Measurements from ENCODE around the gene CHTOP. TPM values are rescaled to one million over a fixed set of nuclear protein-coding genes. Genes with fewer than 3 reads are reported as not detected.

Gene CHTOP
- total and polyA plus RNA-seq, 2 of the 13 experiments (the other 11 are each of a cell fraction or from before 2014, with no cell fraction given): 38.0 to 51.9 TPM

- peak; percentile 64; the same call in 1 of the 2 replicates for TF ChIP-seq ZBTB39 (CRISPR knock-in tag; IDR thresholded peaks at IDR 0.05)
- TF ChIP-seq, protein P1, sequence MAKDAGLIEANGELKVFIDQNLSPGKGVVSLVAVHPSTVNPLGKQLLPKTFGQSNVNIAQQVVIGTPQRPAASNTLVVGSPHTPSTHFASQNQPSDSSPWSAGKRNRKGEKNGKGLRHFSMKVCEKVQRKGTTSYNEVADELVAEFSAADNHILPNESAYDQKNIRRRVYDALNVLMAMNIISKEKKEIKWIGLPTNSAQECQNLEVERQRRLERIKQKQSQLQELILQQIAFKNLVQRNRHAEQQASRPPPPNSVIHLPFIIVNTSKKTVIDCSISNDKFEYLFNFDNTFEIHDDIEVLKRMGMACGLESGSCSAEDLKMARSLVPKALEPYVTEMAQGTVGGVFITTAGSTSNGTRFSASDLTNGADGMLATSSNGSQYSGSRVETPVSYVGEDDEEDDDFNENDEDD (CRISPR knock-in tag; IDR thresholded peaks at IDR 0.05; ENCODE audit: borderline replicate concordance): peak; percentile 14; the same call in 1 of the 2 replicates
- TF ChIP-seq ZFX (CRISPR knock-in tag; IDR thresholded peaks at IDR 0.05; ENCODE audit: low read depth): peak; percentile 59
- no peak for TF ChIP-seq NCOA1 (CRISPR knock-in tag; IDR thresholded peaks at IDR 0.05)
- TF ChIP-seq BRF2 (CRISPR knock-in tag; IDR thresholded peaks at IDR 0.05): no peak
- TF ChIP-seq ZNF724P (CRISPR knock-in tag; IDR thresholded peaks at IDR 0.05; ENCODE audit: borderline replicate concordance): 0 out of 2 replicates have a peak, but pooled peaks have one; percentile 39
- peak; percentile 79; the same call in 1 of the 2 replicates for TF ChIP-seq NAIF1 (CRISPR knock-in tag; IDR thresholded peaks at IDR 0.05; ENCODE audit: borderline replicate concordance)
- no peak; the same call in 1 of the 2 replicates for TF ChIP-seq ZNF766 (CRISPR knock-in tag; IDR thresholded peaks at IDR 0.05; ENCODE audit: borderline replicate concordance)
- TF ChIP-seq RARG (CRISPR knock-in tag; IDR thresholded peaks at IDR 0.05; ENCODE audit: low read depth): no peak
- no peak for TF ChIP-seq YEATS2 (CRISPR knock-in tag; IDR thresholded peaks at IDR 0.05; ENCODE audit: borderline replicate concordance)
- peak; percentile 37; the same call in 1 of the 2 replicates for TF ChIP-seq TSC22D2 (CRISPR knock-in tag; IDR thresholded peaks at IDR 0.05; ENCODE audit: borderline replicate concordance)
- peak; percentile 71; the same call in 1 of the 2 replicates for TF ChIP-seq ZNF543 (CRISPR knock-in tag; IDR thresholded peaks at IDR 0.05)
- TF ChIP-seq, protein P2, sequence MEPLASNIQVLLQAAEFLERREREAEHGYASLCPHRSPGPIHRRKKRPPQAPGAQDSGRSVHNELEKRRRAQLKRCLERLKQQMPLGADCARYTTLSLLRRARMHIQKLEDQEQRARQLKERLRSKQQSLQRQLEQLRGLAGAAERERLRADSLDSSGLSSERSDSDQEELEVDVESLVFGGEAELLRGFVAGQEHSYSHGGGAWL (CRISPR knock-in tag; IDR thresholded peaks at IDR 0.05): 0 out of 2 replicates have a peak, but pooled peaks have one; percentile 61
- TF ChIP-seq KDM4B (CRISPR knock-in tag; IDR thresholded peaks at IDR 0.05): peak; percentile 19; the same call in 1 of the 2 replicates
- 0 out of 2 replicates have a peak, but pooled peaks have one; percentile 44 for TF ChIP-seq ZNF761 (CRISPR knock-in tag; conservative IDR thresholded peaks at IDR 0.05)
- TF ChIP-seq ZNF558 (CRISPR knock-in tag; IDR thresholded peaks at IDR 0.05; ENCODE audit: borderline replicate concordance): 0 out of 2 replicates have a peak, but pooled peaks have one; percentile 50
- 0 out of 2 replicates have a peak, but pooled peaks have one; percentile 7 for TF ChIP-seq ZKSCAN8 (CRISPR knock-in tag; IDR thresholded peaks at IDR 0.05; ENCODE audit: borderline replicate concordance)
- TF ChIP-seq, protein P3, sequence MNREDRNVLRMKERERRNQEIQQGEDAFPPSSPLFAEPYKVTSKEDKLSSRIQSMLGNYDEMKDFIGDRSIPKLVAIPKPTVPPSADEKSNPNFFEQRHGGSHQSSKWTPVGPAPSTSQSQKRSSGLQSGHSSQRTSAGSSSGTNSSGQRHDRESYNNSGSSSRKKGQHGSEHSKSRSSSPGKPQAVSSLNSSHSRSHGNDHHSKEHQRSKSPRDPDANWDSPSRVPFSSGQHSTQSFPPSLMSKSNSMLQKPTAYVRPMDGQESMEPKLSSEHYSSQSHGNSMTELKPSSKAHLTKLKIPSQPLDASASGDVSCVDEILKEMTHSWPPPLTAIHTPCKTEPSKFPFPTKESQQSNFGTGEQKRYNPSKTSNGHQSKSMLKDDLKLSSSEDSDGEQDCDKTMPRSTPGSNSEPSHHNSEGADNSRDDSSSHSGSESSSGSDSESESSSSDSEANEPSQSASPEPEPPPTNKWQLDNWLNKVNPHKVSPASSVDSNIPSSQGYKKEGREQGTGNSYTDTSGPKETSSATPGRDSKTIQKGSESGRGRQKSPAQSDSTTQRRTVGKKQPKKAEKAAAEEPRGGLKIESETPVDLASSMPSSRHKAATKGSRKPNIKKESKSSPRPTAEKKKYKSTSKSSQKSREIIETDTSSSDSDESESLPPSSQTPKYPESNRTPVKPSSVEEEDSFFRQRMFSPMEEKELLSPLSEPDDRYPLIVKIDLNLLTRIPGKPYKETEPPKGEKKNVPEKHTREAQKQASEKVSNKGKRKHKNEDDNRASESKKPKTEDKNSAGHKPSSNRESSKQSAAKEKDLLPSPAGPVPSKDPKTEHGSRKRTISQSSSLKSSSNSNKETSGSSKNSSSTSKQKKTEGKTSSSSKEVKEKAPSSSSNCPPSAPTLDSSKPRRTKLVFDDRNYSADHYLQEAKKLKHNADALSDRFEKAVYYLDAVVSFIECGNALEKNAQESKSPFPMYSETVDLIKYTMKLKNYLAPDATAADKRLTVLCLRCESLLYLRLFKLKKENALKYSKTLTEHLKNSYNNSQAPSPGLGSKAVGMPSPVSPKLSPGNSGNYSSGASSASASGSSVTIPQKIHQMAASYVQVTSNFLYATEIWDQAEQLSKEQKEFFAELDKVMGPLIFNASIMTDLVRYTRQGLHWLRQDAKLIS (CRISPR knock-in tag; IDR thresholded peaks at IDR 0.05): no peak
- TF ChIP-seq ZNF720 (CRISPR knock-in tag; IDR thresholded peaks at IDR 0.05): no peak
- no peak for TF ChIP-seq MBD4 (IDR thresholded peaks at IDR 0.05; ENCODE audit: borderline replicate concordance, low read length)
Measured at GRCh38 chr1:153626904-153627714, 6.8 kb upstream of the CHTOP start, which contains the start of gene S100A13 (continued).

Data from HepG2 (cell line).